Activated CD8-positive, alpha-beta T cell treated with anti-CD3 and anti-CD28 coated beads for 36 hours (primary cell): ENCODE results near the gene VWA3B. TPM values are rescaled to one million over a fixed set of nuclear protein-coding genes. Genes with fewer than 3 reads are reported as not detected.

Source experiments
- ATAC-seq: fragments of 200-7000 bp; cut with Tn5 transposase; one replicate; pipeline ENCODE4 v1.10.0; 2021; ENCODE audit warnings: mild to moderate bottlenecking, moderate library complexity
- CTCF ChIA-PET: fragments of 350-600 bp; sonication (Branson Sonifier 250); formaldehyde crosslinking; loops from one replicate; lab custom pipeline; 2021; ENCODE audit warnings: antibody characterized with exemption; lab: Charles Lee
- POLR2A ChIA-PET: fragments of 350-600 bp; sonication (Branson Sonifier 250); formaldehyde crosslinking; loops from one replicate; lab custom pipeline; 2021; ENCODE audit warnings: antibody characterized with exemption; lab: Charles Lee
- DNase-seq: peaks from one replicate; pipeline ENCODE4 v3.0.0-alpha.2; 2020
- H3K27ac Mint-ChIP-seq: one replicate; pipeline ENCODE4 v1.8.0; 2021; ENCODE audit warnings: mild to moderate bottlenecking, mixed read lengths
- H3K27me3 Mint-ChIP-seq: one replicate; pipeline ENCODE4 v1.8.0; 2021; ENCODE audit warnings: mixed read lengths
- H3K36me3 Mint-ChIP-seq: one replicate; pipeline ENCODE4 v1.8.0; 2021; ENCODE audit warnings: low read depth, mixed read lengths
- H3K4me1 Mint-ChIP-seq: one replicate; pipeline ENCODE4 v1.8.0; 2021; ENCODE audit warnings: low read depth, mixed read lengths
- H3K4me3 Mint-ChIP-seq: one replicate; pipeline ENCODE4 v1.8.0; 2021; ENCODE audit warnings: mild to moderate bottlenecking, moderate library complexity, mixed read lengths
- H3K9me3 Mint-ChIP-seq: one replicate; pipeline ENCODE4 v1.8.0; 2021; ENCODE audit warnings: mixed read lengths
- CTCF ChIP-seq: fragments of 200-600 bp; IDR thresholded peaks from one replicate; pipeline ENCODE4 v1.8.0; 2022; ENCODE audit warnings: antibody characterized with exemption, mild to moderate bottlenecking
- intact Hi-C: fragments of 100-400 bp; cut with micrococcal nuclease; formaldehyde crosslinking; loops from one replicate; pipeline ENCODE4 v1.10.0; 2022
- total RNA-seq, 2 experiments: library from RNA; stranded (reverse); gene quantifications; one replicate each; pipeline ENCODE4 v1.2.3, GENCODE V29; 2021

The VWA3B gene
- total RNA-seq, 2 experiments from 2014 or later = not detected

GRCh38 chr2:98084869-98085238, 2.1 kb upstream of the VWA3B start:
- Mint-ChIP-seq H3K9me3 (no peaks in the 10 kb centered on the region), H3K4me1 (peaks cover 27% of the 10 kb centered on the region), H3K27me3 (peaks cover 41% of the 10 kb centered on the region), H3K27ac (no peak overlapping the region), H3K36me3 (no peaks in the 10 kb centered on the region), H3K4me3 (no peak overlapping the region)
- no peak for DNase-seq
- ChIA-PET POLR2A (no interaction called here), CTCF (interaction anchor here (0.9 to 1.3 kb wide), 2 partner anchors 59 to 278 kb away, joined by 3 to 5 read pairs; no protein-coding TSS in a partner anchor)
- no peak for TF ChIP-seq CTCF
- intact Hi-C loops = no loop called here
- ATAC-seq = no peak

- TF ChIP-seq CTCF = no peak
- peaks cover 27% of the 10 kb centered on the region for H3K4me1 Mint-ChIP-seq
- H3K27me3 Mint-ChIP-seq = peaks cover 41% of the 10 kb centered on the region
- no peaks in the 10 kb centered on the region for H3K36me3 Mint-ChIP-seq
- intact Hi-C loops = no loop called here
- no peak overlapping the region for H3K27ac Mint-ChIP-seq
- POLR2A ChIA-PET = interaction anchor here (0.8 kb wide), 1 partner anchor 169 kb away, joined by 3 read pairs; no protein-coding TSS in a partner anchor
- DNase-seq = no peak
- CTCF ChIA-PET = no interaction called here
- H3K4me3 Mint-ChIP-seq = no peak overlapping the region
- ATAC-seq = no peak
- no peaks in the 10 kb centered on the region for H3K9me3 Mint-ChIP-seq
Observed at GRCh38 chr2:98085649-98086048, 1.3 kb upstream of the VWA3B start.

GRCh38 chr2:98087447-98088020, 567 bp downstream of the VWA3B start:
- intact Hi-C loops = no loop called here
- Mint-ChIP-seq H3K27ac (peak overlapping the region; percentile 29), H3K27me3 (peaks cover 40% of the 10 kb centered on the region), H3K9me3 (no peaks in the 10 kb centered on the region), H3K4me3 (peak overlapping the region; percentile 63), H3K4me1 (peaks cover 21% of the 10 kb centered on the region), H3K36me3 (no peaks in the 10 kb centered on the region)
- DNase-seq (no peak), ATAC-seq (no peak)
- ChIA-PET POLR2A (interaction anchor here (1.0 kb wide), 1 partner anchor 181 kb away, joined by 3 read pairs; no protein-coding TSS in a partner anchor), CTCF (interaction anchor here (1.2 kb wide), 1 partner anchor 388 kb away, joined by 3 read pairs; no protein-coding TSS in a partner anchor)
- no peak for TF ChIP-seq CTCF

GRCh38 chr2:98088261-98088660, 1.3 kb downstream of the VWA3B start:
- Mint-ChIP-seq H3K9me3 (no peaks in the 10 kb centered on the region), H3K27me3 (peaks cover 35% of the 10 kb centered on the region), H3K36me3 (no peaks in the 10 kb centered on the region), H3K4me3 (no peak overlapping the region), H3K4me1 (peaks cover 17% of the 10 kb centered on the region), H3K27ac (no peak overlapping the region)
- no peak for ATAC-seq
- intact Hi-C loops = no loop called here
- no peak for TF ChIP-seq CTCF
- DNase-seq = no peak
- ChIA-PET CTCF (interaction anchor here (1.2 to 1.6 kb wide), 3 partner anchors 11 to 388 kb away, joined by 3 to 7 read pairs (median 3); no protein-coding TSS in a partner anchor), POLR2A (interaction anchor here (0.6 to 1.0 kb wide), 3 partner anchors 43 to 180 kb away, joined by 3 read pairs; no protein-coding TSS in a partner anchor)

- H3K4me1 Mint-ChIP-seq = peaks cover 13% of the 10 kb centered on the region
Observed at GRCh38 chr2:98089941-98090340, 3.0 kb downstream of the VWA3B start.

More at GRCh38 chr2:98089941-98090340, 3.0 kb downstream of the VWA3B start:
- Mint-ChIP-seq H3K27ac (no peak overlapping the region), H3K9me3 (no peaks in the 10 kb centered on the region), H3K27me3 (peaks cover 26% of the 10 kb centered on the region), H3K4me3 (no peak overlapping the region), H3K36me3 (no peaks in the 10 kb centered on the region)
- ATAC-seq (no peak), DNase-seq (no peak)
- POLR2A ChIA-PET = no interaction called here
- intact Hi-C loops = no loop called here
- no peak for TF ChIP-seq CTCF
- CTCF ChIA-PET = interaction anchor here (1.1 kb wide), 1 partner anchor 139 kb away, joined by 3 read pairs; no protein-coding TSS in a partner anchor
